HG02588 (cell line): ENCODE data around the gene SNRPA1.

Source experiments
- ATAC-seq: cut with Tn5 transposase; IDR thresholded peaks from one replicate; pipeline ENCODE4 v1.9.1; 2021; ENCODE audit warnings: mild to moderate bottlenecking, moderate library complexity; ENCODE audit not compliant: unreplicated experiment

SNRPA1 gene

DNA sequence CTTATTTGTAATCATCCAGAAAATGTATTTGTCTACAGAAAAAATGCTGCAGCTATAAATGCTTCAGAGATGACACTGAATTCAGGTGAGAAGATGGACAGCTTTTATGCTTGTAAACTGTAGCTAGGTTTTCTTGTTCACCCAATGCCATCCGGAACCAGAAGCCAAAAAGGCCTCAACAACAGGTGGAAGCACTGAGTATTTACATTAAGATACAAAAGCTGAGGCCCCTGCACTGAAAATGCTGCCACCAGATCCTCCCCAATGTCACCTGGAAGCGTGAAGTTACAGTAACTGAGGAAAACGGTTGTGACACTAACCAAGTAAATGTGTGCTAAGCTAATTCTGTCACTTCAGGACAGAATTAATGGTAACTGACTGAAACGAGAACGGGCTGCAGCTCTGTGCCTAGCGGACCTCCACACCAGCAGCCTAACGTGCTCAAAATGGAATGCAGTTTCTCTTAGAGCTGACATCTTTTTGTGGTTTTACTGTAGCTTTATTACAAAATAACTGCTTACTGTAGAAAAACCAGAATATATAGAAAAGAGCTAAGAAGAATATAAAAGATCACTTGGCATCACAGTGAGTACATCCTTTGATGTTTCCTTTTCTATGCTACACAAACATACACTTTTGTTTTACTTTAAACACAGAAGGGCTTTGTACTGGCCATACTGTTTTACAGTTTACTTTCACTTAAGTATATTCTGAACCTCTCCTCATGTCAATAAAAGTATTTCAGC, 50.8 kb downstream of the SNRPA1 start:
- no peak for ATAC-seq

DNA sequence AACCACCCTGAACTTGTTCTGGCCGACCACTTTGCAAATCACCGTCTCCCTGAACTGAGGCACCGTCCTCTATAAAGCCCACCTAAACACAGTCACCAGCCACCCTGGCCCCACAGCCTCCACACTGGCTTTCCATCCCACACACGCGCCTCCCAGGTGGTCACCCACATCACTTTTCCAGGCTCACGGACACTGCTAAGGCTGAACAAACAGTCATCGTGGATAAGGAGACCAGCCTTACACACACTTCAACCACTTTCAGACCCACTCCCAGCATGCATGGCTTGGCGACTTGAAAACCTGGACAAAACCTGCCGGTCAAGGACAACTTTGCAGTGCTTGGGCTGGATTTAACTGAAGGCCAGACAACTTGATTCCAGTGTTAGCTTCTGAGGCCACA, 51.6 kb downstream of the SNRPA1 start:
- no peak for ATAC-seq

DNA sequence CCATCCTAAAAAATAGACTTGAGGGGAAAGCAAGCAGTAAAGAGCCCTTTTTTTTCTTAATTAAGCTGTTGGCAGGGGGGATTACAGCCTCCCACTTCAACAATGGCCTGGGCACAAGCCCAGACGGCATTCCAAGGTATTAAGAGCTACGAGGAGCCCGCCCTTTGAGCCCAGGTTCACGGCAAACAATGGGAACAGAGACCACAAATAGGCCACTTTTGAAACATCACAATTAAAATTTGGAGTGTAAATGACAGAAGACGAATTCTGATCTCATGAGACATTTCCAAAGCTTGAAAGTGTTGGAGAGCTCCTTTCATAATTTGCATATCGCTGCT, 52.1 kb downstream of the SNRPA1 start:
- ATAC-seq, result no peak

DNA sequence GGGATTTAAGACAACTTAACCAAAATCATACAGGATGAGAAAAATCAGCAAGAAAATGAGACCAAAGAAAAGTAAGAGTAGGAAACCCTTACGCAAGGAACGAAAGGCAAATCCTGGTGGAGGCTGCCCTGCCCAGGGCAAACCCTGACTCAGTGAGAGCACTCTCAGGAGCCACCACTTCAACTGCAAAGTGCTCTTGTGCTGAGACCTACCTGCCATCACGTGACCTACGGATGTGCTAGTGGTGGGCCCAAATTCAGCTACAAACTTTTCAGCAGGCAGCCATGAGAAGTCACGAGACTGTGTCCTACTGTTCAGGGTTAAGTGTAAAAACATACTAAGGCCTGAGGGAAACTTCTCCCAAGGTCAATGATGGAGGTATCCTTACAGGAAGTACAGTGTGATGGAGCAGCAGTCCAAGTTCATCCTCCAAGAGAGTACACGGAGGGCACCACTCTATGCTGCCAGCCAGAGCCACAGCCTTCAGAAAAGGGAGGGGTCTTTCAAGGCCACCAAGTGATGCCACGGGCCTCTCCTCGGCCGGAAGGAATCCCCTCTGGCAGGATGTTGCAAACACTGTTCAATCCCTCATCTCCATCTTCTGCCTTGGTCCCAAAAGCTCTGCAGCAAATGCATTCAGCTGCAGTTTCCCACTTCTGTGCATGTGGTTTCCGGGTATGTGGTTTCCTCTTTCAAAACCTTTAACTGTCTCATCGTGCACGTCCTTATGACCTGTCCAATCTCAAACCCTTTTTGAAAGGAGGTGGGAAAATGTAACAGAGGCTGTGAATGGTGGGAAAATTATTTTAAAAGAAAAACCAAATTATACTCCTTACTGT, 52.7 kb downstream of the SNRPA1 start:
- peak; percentile 67 for ATAC-seq

DNA sequence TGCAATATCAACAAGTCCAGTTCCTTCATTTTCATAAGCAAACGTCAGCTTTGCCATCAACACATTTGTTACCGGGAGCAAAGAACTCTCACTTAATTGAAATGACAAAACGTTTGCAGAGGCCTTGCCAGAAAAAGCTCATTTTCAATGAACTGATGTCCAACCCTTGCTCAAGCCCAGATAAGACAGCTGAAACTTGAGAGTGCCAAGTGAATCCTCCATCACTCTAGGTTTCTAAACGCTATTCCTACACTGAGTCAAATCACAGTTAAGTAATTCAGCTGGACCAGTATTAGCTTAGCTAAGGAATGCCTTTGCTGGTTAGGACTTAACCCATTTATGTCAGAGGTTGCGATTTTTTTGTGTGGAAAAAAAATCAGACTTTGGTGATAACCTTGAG, 54.7 kb downstream of the SNRPA1 start:
- no peak for ATAC-seq

DNA sequence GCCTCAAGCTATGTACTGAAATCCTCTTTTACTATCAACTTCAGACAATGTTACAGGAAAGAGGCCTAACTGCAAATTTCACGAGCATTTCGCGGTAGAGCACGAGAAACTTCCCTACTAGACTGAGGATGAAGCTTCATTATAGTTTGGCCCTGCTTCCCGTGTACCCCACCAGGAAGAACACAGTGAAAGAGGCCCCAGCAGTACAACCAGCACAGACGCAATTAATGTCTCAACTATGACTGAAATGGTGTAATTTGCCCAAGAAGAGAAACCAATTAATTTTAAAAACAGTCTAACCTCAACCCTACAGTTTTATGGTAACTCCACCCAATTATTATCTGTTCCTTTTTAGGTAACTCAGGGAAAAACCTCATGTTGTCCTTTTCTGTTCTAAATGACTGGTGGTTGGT, 55.3 kb downstream of the SNRPA1 start:
- no peak for ATAC-seq

DNA sequence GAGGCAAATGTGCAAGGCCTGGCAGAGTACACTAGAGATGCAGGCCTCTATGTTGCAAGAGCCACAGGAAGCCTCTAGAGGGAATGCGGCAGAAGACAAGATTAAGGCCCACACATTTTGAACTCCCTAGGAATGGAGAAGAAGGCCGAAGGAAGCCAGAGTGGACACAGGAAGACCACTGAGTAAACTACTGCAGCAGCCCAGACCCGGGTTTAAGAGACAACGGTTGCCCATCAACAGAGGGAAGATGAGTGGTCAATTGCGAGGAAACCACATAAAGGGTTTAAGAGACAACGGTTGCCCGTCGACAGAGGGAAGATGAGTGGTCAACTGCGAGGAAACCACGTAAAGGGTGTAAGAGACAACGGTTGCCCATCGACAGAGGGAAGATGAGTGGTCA, 57.8 kb downstream of the SNRPA1 start:
- no peak for ATAC-seq

DNA sequence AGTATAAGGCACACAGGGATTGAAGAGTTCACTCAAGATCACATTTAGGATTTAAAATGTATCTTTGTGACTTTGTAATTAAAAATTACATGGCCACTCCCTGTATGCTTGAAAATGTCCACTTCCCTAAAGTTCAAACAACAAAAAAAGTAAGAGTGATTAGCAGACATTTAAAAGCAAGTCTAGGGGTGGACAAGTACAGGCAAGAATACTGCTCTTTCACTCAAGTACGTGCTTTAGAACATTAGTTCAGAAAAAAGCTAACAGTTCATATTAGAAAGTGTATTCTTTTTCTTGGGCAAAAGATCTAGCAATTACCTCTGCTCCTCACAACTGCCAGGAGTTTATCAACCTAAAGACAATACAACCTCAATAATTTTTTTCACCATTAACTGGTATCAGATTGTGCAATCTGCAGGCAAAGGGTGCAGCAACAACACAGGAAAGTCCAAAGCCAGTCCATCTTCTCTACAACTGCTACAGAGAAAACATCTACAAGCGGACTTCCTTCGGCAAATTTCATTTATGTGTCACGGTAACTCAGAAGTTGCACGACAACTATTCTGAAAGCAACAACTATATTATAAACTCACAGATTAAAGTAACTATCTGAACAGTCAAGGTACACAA, 61.3 kb downstream of the SNRPA1 start:
- ATAC-seq, result no peak

DNA sequence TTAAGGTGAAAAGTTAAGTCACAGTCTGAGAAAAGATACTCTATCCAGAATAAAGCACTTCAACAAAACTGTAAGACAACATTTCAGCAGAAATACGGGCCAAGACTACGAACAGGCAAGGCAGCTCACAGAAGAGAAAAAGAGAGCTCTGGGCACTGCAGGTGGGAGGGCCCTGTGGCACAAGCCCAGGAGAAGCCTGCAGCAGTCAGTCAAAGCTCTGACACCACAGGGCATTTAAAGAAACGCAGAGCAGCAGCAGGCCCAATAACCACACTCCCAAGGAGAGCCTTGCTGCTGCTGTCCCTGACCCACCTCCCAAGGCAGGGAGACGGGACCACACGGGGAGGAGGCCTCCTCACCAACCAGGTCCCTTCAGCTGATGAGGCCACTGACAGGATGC, 62.4 kb downstream of the SNRPA1 start:
- no peak for ATAC-seq
